OCI-LY1 (cell line): ENCODE measurements around the gene ATR.

Source experiments
- EZH2 ChIP-seq: fragments of 200-600 bp; sonication (generic), shearing (Covaris generic); IDR thresholded peaks from 2 replicates; pipeline ENCODE4 v1.8.0; 2017; ENCODE audit warnings: borderline replicate concordance, mixed run types, mild to moderate bottlenecking, antibody characterized with exemption, low read length, moderate library complexity, mixed read lengths
- TF ChIP-seq, protein P1 (sequence below): fragments of 200-600 bp; sonication (generic), shearing (Covaris generic); IDR thresholded peaks from 2 replicates; pipeline ENCODE4 v1.5.1; 2017; ENCODE audit warnings: mild to moderate bottlenecking, antibody characterized with exemption, low read length, moderate library complexity, mixed read lengths

- TF ChIP-seq, protein P1, sequence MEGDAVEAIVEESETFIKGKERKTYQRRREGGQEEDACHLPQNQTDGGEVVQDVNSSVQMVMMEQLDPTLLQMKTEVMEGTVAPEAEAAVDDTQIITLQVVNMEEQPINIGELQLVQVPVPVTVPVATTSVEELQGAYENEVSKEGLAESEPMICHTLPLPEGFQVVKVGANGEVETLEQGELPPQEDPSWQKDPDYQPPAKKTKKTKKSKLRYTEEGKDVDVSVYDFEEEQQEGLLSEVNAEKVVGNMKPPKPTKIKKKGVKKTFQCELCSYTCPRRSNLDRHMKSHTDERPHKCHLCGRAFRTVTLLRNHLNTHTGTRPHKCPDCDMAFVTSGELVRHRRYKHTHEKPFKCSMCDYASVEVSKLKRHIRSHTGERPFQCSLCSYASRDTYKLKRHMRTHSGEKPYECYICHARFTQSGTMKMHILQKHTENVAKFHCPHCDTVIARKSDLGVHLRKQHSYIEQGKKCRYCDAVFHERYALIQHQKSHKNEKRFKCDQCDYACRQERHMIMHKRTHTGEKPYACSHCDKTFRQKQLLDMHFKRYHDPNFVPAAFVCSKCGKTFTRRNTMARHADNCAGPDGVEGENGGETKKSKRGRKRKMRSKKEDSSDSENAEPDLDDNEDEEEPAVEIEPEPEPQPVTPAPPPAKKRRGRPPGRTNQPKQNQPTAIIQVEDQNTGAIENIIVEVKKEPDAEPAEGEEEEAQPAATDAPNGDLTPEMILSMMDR: no peak
- no peak for TF ChIP-seq EZH2
Observed at GRCh38 chr3:142543307-142543706, 35.2 kb downstream of the ATR start.
